ENCODE data around the gene ABHD17C.

Gene ABHD17C

GRCh38 chr15:80733460-80733859, 38.4 kb downstream of the ABHD17C start:
- H3K9me2 ChIP-seq (replicated peaks; ENCODE audit: low read depth, low read length) = no peaks in the 10 kb centered on the region
- no peaks in the 10 kb centered on the region for H3F3A ChIP-seq (ENCODE audit: low read depth)
- no peak overlapping the region for H2AFZ ChIP-seq (ENCODE audit: low read length)
- no peaks in the 10 kb centered on the region for H3K36me3 ChIP-seq (ENCODE audit: insufficient read depth, low read length)
- H3K79me2 ChIP-seq (ENCODE audit: insufficient read depth, low read length) = no peaks in the 10 kb centered on the region
- TF ChIP-seq, protein P1, sequence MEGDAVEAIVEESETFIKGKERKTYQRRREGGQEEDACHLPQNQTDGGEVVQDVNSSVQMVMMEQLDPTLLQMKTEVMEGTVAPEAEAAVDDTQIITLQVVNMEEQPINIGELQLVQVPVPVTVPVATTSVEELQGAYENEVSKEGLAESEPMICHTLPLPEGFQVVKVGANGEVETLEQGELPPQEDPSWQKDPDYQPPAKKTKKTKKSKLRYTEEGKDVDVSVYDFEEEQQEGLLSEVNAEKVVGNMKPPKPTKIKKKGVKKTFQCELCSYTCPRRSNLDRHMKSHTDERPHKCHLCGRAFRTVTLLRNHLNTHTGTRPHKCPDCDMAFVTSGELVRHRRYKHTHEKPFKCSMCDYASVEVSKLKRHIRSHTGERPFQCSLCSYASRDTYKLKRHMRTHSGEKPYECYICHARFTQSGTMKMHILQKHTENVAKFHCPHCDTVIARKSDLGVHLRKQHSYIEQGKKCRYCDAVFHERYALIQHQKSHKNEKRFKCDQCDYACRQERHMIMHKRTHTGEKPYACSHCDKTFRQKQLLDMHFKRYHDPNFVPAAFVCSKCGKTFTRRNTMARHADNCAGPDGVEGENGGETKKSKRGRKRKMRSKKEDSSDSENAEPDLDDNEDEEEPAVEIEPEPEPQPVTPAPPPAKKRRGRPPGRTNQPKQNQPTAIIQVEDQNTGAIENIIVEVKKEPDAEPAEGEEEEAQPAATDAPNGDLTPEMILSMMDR (conservative IDR thresholded peaks at IDR 0.05; ENCODE audit: low read length) = no peak
- TF ChIP-seq EZH2phosphoT487 (IDR thresholded peaks at IDR 0.05; ENCODE audit: borderline replicate concordance) = no peak
- H3K9me3 ChIP-seq (ENCODE audit: insufficient read depth, low read depth, low read length) = no peaks in the 10 kb centered on the region
- H3K9ac ChIP-seq (ENCODE audit: low read depth, low read length, poor library complexity, severe bottlenecking) = no peak overlapping the region
- H3K4me1 ChIP-seq (ENCODE audit: insufficient read depth, low read length, poor library complexity, severe bottlenecking) = no peaks in the 10 kb centered on the region
- no peak overlapping the region for H3K4me2 ChIP-seq (ENCODE audit: low read depth, low read length, poor library complexity, severe bottlenecking)
- no peak overlapping the region for H3K4me3 ChIP-seq (ENCODE audit: low read length, poor library complexity, severe bottlenecking)
- H4K20me1 ChIP-seq (ENCODE audit: insufficient read depth, low read length, poor library complexity, severe bottlenecking) = no peaks in the 10 kb centered on the region
- no peaks in the 10 kb centered on the region for H3K27me3 ChIP-seq (ENCODE audit: insufficient read depth, low read length, poor library complexity, severe bottlenecking)

GRCh38 chr15:80735344-80735743, 40.2 kb downstream of the ABHD17C start:
- Histone ChIP-seq H3K27me3 (ENCODE audit: insufficient read depth, low read length, poor library complexity, severe bottlenecking) (no peaks in the 10 kb centered on the region), H2AFZ (ENCODE audit: low read length) (no peak overlapping the region), H3K4me2 (ENCODE audit: low read depth, low read length, poor library complexity, severe bottlenecking) (no peak overlapping the region), H3K36me3 (ENCODE audit: insufficient read depth, low read length) (no peaks in the 10 kb centered on the region), H3K9me2 (replicated peaks; ENCODE audit: low read depth, low read length) (no peaks in the 10 kb centered on the region), H3K4me3 (ENCODE audit: low read length, poor library complexity, severe bottlenecking) (no peak overlapping the region), H3K9ac (ENCODE audit: low read depth, low read length, poor library complexity, severe bottlenecking) (no peak overlapping the region), H3F3A (ENCODE audit: low read depth) (no peaks in the 10 kb centered on the region), H3K79me2 (ENCODE audit: insufficient read depth, low read length) (no peaks in the 10 kb centered on the region), H3K9me3 (ENCODE audit: insufficient read depth, low read depth, low read length) (no peaks in the 10 kb centered on the region), H3K4me1 (ENCODE audit: insufficient read depth, low read length, poor library complexity, severe bottlenecking) (no peaks in the 10 kb centered on the region), H4K20me1 (ENCODE audit: insufficient read depth, low read length, poor library complexity, severe bottlenecking) (no peaks in the 10 kb centered on the region)
- TF ChIP-seq, protein P1 (conservative IDR thresholded peaks at IDR 0.05; ENCODE audit: low read length) = no peak
- no peak for TF ChIP-seq EZH2phosphoT487 (IDR thresholded peaks at IDR 0.05; ENCODE audit: borderline replicate concordance)

DNA sequence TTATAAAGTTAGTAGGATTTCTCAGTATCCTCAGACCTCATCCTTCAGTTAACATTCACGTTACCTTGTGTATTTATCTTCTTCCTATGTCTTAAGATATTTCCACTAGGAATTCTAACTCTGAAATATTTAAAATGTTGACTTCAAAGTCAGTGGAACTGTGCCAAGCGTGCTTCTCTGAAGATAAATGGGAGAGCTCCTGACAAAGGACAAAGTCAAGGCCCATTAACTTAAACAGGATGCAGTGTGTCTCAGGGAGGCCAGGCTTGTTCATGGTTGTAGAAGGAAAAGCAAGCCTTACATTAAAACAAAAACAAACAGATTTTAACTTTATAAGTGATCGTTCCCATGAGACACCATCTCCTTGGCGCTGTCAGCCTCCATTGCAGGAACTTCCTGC, 41.5 kb downstream of the ABHD17C start:
- Histone ChIP-seq H4K20me1 (ENCODE audit: insufficient read depth, low read length, poor library complexity, severe bottlenecking) (no peaks in the 10 kb centered on the region), H3K4me3 (ENCODE audit: low read length, poor library complexity, severe bottlenecking) (no peak overlapping the region), H3K9me2 (replicated peaks; ENCODE audit: low read depth, low read length) (no peaks in the 10 kb centered on the region), H3F3A (ENCODE audit: low read depth) (no peaks in the 10 kb centered on the region), H3K4me2 (ENCODE audit: low read depth, low read length, poor library complexity, severe bottlenecking) (no peak overlapping the region), H3K36me3 (ENCODE audit: insufficient read depth, low read length) (no peaks in the 10 kb centered on the region), H3K27me3 (ENCODE audit: insufficient read depth, low read length, poor library complexity, severe bottlenecking) (no peaks in the 10 kb centered on the region), H2AFZ (ENCODE audit: low read length) (no peak overlapping the region), H3K4me1 (ENCODE audit: insufficient read depth, low read length, poor library complexity, severe bottlenecking) (no peaks in the 10 kb centered on the region), H3K9ac (ENCODE audit: low read depth, low read length, poor library complexity, severe bottlenecking) (no peak overlapping the region), H3K79me2 (ENCODE audit: insufficient read depth, low read length) (no peaks in the 10 kb centered on the region), H3K9me3 (ENCODE audit: insufficient read depth, low read depth, low read length) (no peaks in the 10 kb centered on the region)
- no peak for TF ChIP-seq EZH2phosphoT487 (IDR thresholded peaks at IDR 0.05; ENCODE audit: borderline replicate concordance)

- Histone ChIP-seq H3K27me3 (ENCODE audit: insufficient read depth, low read length, poor library complexity, severe bottlenecking) (no peaks in the 10 kb centered on the region), H3K4me1 (ENCODE audit: insufficient read depth, low read length, poor library complexity, severe bottlenecking) (no peaks in the 10 kb centered on the region), H2AFZ (ENCODE audit: low read length) (no peak overlapping the region), H3F3A (ENCODE audit: low read depth) (no peaks in the 10 kb centered on the region), H3K9me3 (ENCODE audit: insufficient read depth, low read depth, low read length) (no peaks in the 10 kb centered on the region), H4K20me1 (ENCODE audit: insufficient read depth, low read length, poor library complexity, severe bottlenecking) (no peaks in the 10 kb centered on the region), H3K79me2 (ENCODE audit: insufficient read depth, low read length) (no peaks in the 10 kb centered on the region), H3K4me2 (ENCODE audit: low read depth, low read length, poor library complexity, severe bottlenecking) (no peak overlapping the region), H3K9me2 (replicated peaks; ENCODE audit: low read depth, low read length) (no peaks in the 10 kb centered on the region), H3K9ac (ENCODE audit: low read depth, low read length, poor library complexity, severe bottlenecking) (no peak overlapping the region), H3K4me3 (ENCODE audit: low read length, poor library complexity, severe bottlenecking) (no peak overlapping the region), H3K36me3 (ENCODE audit: insufficient read depth, low read length) (no peaks in the 10 kb centered on the region)
- TF ChIP-seq EZH2phosphoT487 (IDR thresholded peaks at IDR 0.05; ENCODE audit: borderline replicate concordance) = no peak
- TF ChIP-seq, protein P1 (conservative IDR thresholded peaks at IDR 0.05; ENCODE audit: low read length) = no peak
Measured at GRCh38 chr15:80739919-80740318, 44.8 kb downstream of the ABHD17C start.
